Measurements from ENCODE around the gene GHR.

GRCh38 chr5:42400474-42400873 lies 22.8 kb upstream of the GHR start:
- no peak for TF ChIP-seq CTCF (IDR thresholded peaks at IDR 0.05; ENCODE audit: insufficient read depth, low read depth, low read length)
- no peak for TF ChIP-seq EZH2 (IDR thresholded peaks at IDR 0.05; ENCODE audit: insufficient read depth, low read length)
